OCI-LY7 (cell line): Measurements from ENCODE around the gene ABO. TPM values are rescaled to one million over a fixed set of nuclear protein-coding genes. Genes with fewer than 3 reads are reported as not detected.

Experiments
- BruUV-seq: library from RNA; stranded (reverse); fragments of 400-500 nt; replicated peaks from 2 replicates; lab custom pipeline; 2021; lab: Mats Ljungman, UMichigan
- CTCF ChIA-PET: fragments of 300-600 bp; sonication (Branson Sonifier 250); formaldehyde crosslinking; loops from one replicate; lab custom pipeline; 2022; ENCODE audit warnings: antibody characterized with exemption; ENCODE audit not compliant: unreplicated experiment; lab: Charles Lee
- POLR2A ChIA-PET: fragments of 300-600 bp; sonication (Branson Sonifier 250); formaldehyde crosslinking; loops from one replicate; lab custom pipeline; 2022; ENCODE audit warnings: antibody characterized with exemption; lab: Charles Lee
- DNase-seq: peaks from one replicate; pipeline ENCODE4 v3.0.0-alpha.2; 2015; ENCODE audit warnings: low spot score
- H2AFZ ChIP-seq: fragments of 200-600 bp; sonication (generic), shearing (Covaris generic); 2 replicates; pipeline ENCODE4 v1.6.1; 2014; ENCODE audit warnings: mild to moderate bottlenecking, antibody characterized with exemption, low read length, moderate library complexity
- H3K27ac ChIP-seq: fragments of 200-600 bp; sonication (generic); 2 replicates; pipeline ENCODE4 v1.5.1; 2014; ENCODE audit warnings: mixed run types, low read depth, mild to moderate bottlenecking, moderate library complexity, low read length, inconsistent platforms; ENCODE audit not compliant: poor library complexity, severe bottlenecking
- H3K36me3 ChIP-seq: fragments of 200-600 bp; sonication (generic); 2 replicates; pipeline ENCODE4 v1.6.1; 2014; ENCODE audit warnings: mild to moderate bottlenecking, antibody characterized with exemption, low read length, moderate library complexity, mixed read lengths; ENCODE audit not compliant: insufficient read depth
- H3K4me1 ChIP-seq: fragments of 200-600 bp; sonication (generic); 2 replicates; pipeline ENCODE4 v1.5.1; 2014; ENCODE audit warnings: mild to moderate bottlenecking, low read length; ENCODE audit not compliant: insufficient read depth, poor library complexity, severe bottlenecking
- H3K4me2 ChIP-seq: fragments of 200-600 bp; sonication (generic); 2 replicates; pipeline ENCODE4 v1.6.1; 2014; ENCODE audit warnings: mild to moderate bottlenecking, low read length
- H3K4me3 ChIP-seq: fragments of 200-600 bp; sonication (generic); 2 replicates; pipeline ENCODE4 v1.5.1; 2014; ENCODE audit warnings: mild to moderate bottlenecking, low read depth, low read length; ENCODE audit not compliant: poor library complexity, severe bottlenecking
- H3K79me2 ChIP-seq: fragments of 200-600 bp; sonication (generic); 2 replicates; pipeline ENCODE4 v1.6.1; 2016; ENCODE audit warnings: low read depth, mild to moderate bottlenecking, low read length, moderate library complexity, mixed read lengths; ENCODE audit not compliant: insufficient read depth
- H3K9me2 ChIP-seq: fragments of 200-600 bp; sonication (generic); 2 replicates; pipeline ENCODE4 v1.6.1; 2016; ENCODE audit warnings: mild to moderate bottlenecking, low read length, mixed read lengths; ENCODE audit not compliant: insufficient read depth
- H3K9me3 ChIP-seq: fragments of 200-600 bp; sonication (generic); 2 replicates; pipeline ENCODE4 v1.6.1; 2014; ENCODE audit warnings: mild to moderate bottlenecking, mixed run types, low read length, mixed read lengths
- H4K20me1 ChIP-seq: fragments of 200-600 bp; sonication (generic); 2 replicates; pipeline ENCODE4 v1.6.1; 2014; ENCODE audit warnings: mild to moderate bottlenecking, antibody characterized with exemption, low read length, moderate library complexity, mixed read lengths; ENCODE audit not compliant: insufficient read depth
- CTCF ChIP-seq: fragments of 200-600 bp; sonication (generic); conservative IDR thresholded peaks from 2 replicates; pipeline ENCODE4 v1.5.1; 2014; ENCODE audit warnings: mild to moderate bottlenecking, antibody characterized with exemption, low read length, moderate library complexity, mixed read lengths
- EZH2phosphoT487 ChIP-seq: fragments of 200-600 bp; sonication (generic); IDR thresholded peaks from 2 replicates; pipeline ENCODE4 v1.6.1; 2018; ENCODE audit warnings: low read depth, borderline replicate concordance, mild to moderate bottlenecking, mixed run types, antibody characterized with exemption, low read length, moderate library complexity, mixed read lengths
- intact Hi-C: fragments of 100-400 bp; cut with micrococcal nuclease; formaldehyde crosslinking; loops from one replicate; pipeline ENCODE4 v1.10.0; 2022; ENCODE audit not compliant: unreplicated experiment
- total RNA-seq, 2 experiments: library from RNA; depleted of rRNA in 1 of 2; stranded (reverse); fragments of >200 nt in 1 of 2; shearing (Covaris generic) in 1 of 2; gene quantifications; 2 replicates each; pipeline ENCODE4 v1.2.3, GENCODE V29; 2014 to 2022

Gene ABO
- total RNA-seq, 2 experiments from 2014 or later, result not detected

DNA sequence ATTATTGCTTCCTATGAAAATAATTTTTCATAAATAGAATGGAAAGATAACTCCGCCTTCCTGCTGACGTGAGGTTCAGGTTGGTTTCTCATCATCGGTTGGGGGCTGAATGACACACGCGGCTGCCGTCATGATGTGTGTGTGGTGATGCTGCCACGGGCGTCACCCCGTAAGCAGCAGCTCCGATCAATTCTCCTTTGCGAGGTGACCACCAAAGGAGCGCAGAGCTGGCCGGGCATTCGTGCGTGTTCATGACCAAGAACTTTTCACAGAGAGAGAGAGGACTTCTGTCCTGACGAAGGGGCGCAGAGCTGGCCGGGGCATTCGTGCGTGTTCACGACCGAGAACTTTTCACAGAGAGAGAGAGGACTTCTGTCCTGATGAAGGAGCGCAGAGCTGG lies 30.7 kb upstream of the ABO start:
- no TSS peak for BruUV-seq
- H3K4me1 ChIP-seq, result no peaks in the 10 kb centered on the region

GRCh38 chr9:133304477-133305377 lies 29.7 kb upstream of the ABO start:
- TF ChIP-seq CTCF, result no peak
- TF ChIP-seq EZH2phosphoT487, result no peak
- ChIA-PET CTCF (no interaction called here), POLR2A (no interaction called here)
- Histone ChIP-seq H2AFZ (no peak overlapping the region), H3K27ac (no peak overlapping the region), H3K4me2 (no peak overlapping the region), H3K9me3 (0 out of 2 replicates have a peak, but pooled peaks cover 4% of the 10 kb centered on the region), H3K4me1 (no peaks in the 10 kb centered on the region), H3K4me3 (no peak overlapping the region), H3K9me2 (no peaks in the 10 kb centered on the region), H4K20me1 (no peaks in the 10 kb centered on the region), H3K36me3 (no peaks in the 10 kb centered on the region), H3K79me2 (no peaks in the 10 kb centered on the region)
- BruUV-seq, result no TSS peak
- no peak for DNase-seq
- intact Hi-C loops, result no loop called here

More for the DNA sequence above, 30.7 kb upstream of the ABO start:
- no peaks in the 10 kb centered on the region for H3K36me3 ChIP-seq
- H3K79me2 ChIP-seq, result no peaks in the 10 kb centered on the region
- no peaks in the 10 kb centered on the region for H4K20me1 ChIP-seq
- H3K27ac ChIP-seq, result no peak overlapping the region
- H3K4me3 ChIP-seq, result no peak overlapping the region
- no peaks in the 10 kb centered on the region for H3K9me2 ChIP-seq
- no peak for DNase-seq
- H3K9me3 ChIP-seq, result 0 out of 2 replicates have a peak, but pooled peaks cover 4% of the 10 kb centered on the region
- intact Hi-C loops, result no loop called here
- no peak overlapping the region for H2AFZ ChIP-seq
- H3K4me2 ChIP-seq, result no peak overlapping the region
- CTCF ChIA-PET, result no interaction called here
- TF ChIP-seq CTCF (no peak), EZH2phosphoT487 (no peak)
- POLR2A ChIA-PET, result no interaction called here

DNA sequence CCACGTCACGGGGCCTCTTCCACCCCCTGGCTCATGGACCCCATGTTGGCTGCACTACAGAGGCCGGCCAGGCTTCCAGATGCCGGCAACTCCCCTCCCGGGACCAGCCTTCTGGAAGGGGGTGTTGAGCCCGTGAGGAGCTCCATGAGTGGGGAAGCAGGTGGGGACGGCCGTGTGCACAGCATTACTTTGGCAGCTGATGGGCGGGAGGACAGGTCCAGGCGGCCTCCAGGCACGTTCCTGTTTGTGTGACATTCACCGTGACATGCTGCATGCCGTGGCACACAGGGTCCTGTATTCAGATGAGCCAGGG lies 29.1 kb upstream of the ABO start:
- Histone ChIP-seq H3K36me3 (no peaks in the 10 kb centered on the region), H3K4me1 (no peaks in the 10 kb centered on the region), H3K4me2 (no peak overlapping the region), H2AFZ (no peak overlapping the region), H4K20me1 (no peaks in the 10 kb centered on the region), H3K79me2 (no peaks in the 10 kb centered on the region), H3K9me3 (no peaks in the 10 kb centered on the region), H3K9me2 (no peaks in the 10 kb centered on the region), H3K4me3 (no peak overlapping the region), H3K27ac (no peak overlapping the region)
- no peak for DNase-seq
- ChIA-PET POLR2A (no interaction called here), CTCF (interaction anchor here (0.6 kb wide), 1 partner anchor 1016 kb away, joined by 8 read pairs; no protein-coding TSS in a partner anchor)
- intact Hi-C loops, result no loop called here
- TF ChIP-seq EZH2phosphoT487 (no peak), CTCF (no peak)
- BruUV-seq, result no TSS peak
